K562 (cell line): ENCODE measurements around the gene SERGEF. TPM values are rescaled to one million over a fixed set of nuclear protein-coding genes. Genes with fewer than 3 reads are reported as not detected.
A peak's percentile ranks its signal among the peaks of the same experiment; 100 is the strongest.

ENCODE experiments used
- C11orf30 ChIP-seq: fragments of 450-650 bp; IDR thresholded peaks from 2 replicates; pipeline ENCODE4 v1.6.1; 2016; ENCODE audit warnings: low read depth, mild to moderate bottlenecking
- CEBPG ChIP-seq, 3 experiments: fragments of 200-800 bp in 1 of 3; sonication (Bioruptor generic) in 1 of 3; sonication (generic) in 1 of 3; formaldehyde crosslinking in 1 of 3; IDR thresholded peaks in 2 of 3; conservative IDR thresholded peaks in 1 of 3; 2 replicates each; pipeline versions ENCODE4 v1.6.1 to v1.8.0; 2016 to 2022; ENCODE audit warnings: missing compliant biosample characterization in 2 of 3, missing genetic modification characterization in 2 of 3, mild to moderate bottlenecking in 1 of 3, missing genetic modification reagents in 1 of 3
- JUND ChIP-seq, 2 experiments: IDR thresholded peaks; 2 replicates in 1 of 2; 3 replicates in 1 of 2; pipeline ENCODE4 v1.6.1; 2011; ENCODE audit warnings: borderline replicate concordance in 2 of 2, low read depth in 2 of 2, low read length in 2 of 2, improper control_type of control experiment in 1 of 2, missing biosample characterization in 1 of 2, missing genetic modification characterization in 1 of 2, missing genetic modification reagents in 1 of 2
- PHB ChIP-seq: fragments of 250-450 bp; sonication (Bioruptor Pico); IDR thresholded peaks from 2 replicates; pipeline ENCODE4 v1.5.0; 2021
- RUNX1 ChIP-seq: sonication (generic); IDR thresholded peaks from 2 replicates; pipeline ENCODE4 v1.6.1; 2016; ENCODE audit warnings: antibody characterized with exemption, low read depth
- SP1 ChIP-seq: sonication (generic); formaldehyde crosslinking; IDR thresholded peaks from 2 replicates; pipeline ENCODE4 v1.8.1; 2022; ENCODE audit warnings: mild to moderate bottlenecking, missing genetic modification reagents
- ZNF75A ChIP-seq: fragments of 450-650 bp; formaldehyde crosslinking; IDR thresholded peaks from 2 replicates; pipeline ENCODE4 v1.4.0; 2020; ENCODE audit warnings: mild to moderate bottlenecking
- polyA plus RNA-seq, 8 experiments: library from polyadenylated mRNA; depleted of rRNA in 4 of 8; stranded (reverse) in 5 of 8; unstranded in 3 of 8; fragments of >200 nt; fragmentation: Nextera tagmentation in 2 of 8; fragmentation: Illumina TruSeq in 1 of 8; extraction: Ambion mirVana in 2 of 8; extraction: Trizol in 1 of 8; gene quantifications; 2 replicates each; pipeline versions ENCODE4 v1.2.1 to v1.2.3, GENCODE V29; 2011 to 2014; ENCODE audit warnings: inconsistent platforms in 1 of 8, missing spikeins in 1 of 8
- total RNA-seq, 7 experiments: library from RNA; depleted of rRNA in 6 of 7; stranded (reverse); fragments of >200 nt in 6 of 7; fragmentation: Illumina TruSeq in 2 of 7; extraction: Trizol in 2 of 7; gene quantifications; 2 replicates each; pipeline versions ENCODE4 v1.2.1 to v1.2.3, GENCODE V29; 2011 to 2021; ENCODE audit warnings: low replicate concordance in 1 of 7
- TF ChIP-seq, protein P1 (sequence below): fragments of 200-800 bp; sonication (Bioruptor generic); IDR thresholded peaks from 2 replicates; pipeline ENCODE4 v1.6.1; 2017; ENCODE audit warnings: missing genetic modification characterization, missing compliant biosample characterization

SERGEF gene
- total and polyA plus RNA-seq, 9 of the 15 experiments (the other 6 are each of a cell fraction or from before 2014, with no cell fraction given) = 10.2 to 28.0 (median 19.9) TPM

DNA sequence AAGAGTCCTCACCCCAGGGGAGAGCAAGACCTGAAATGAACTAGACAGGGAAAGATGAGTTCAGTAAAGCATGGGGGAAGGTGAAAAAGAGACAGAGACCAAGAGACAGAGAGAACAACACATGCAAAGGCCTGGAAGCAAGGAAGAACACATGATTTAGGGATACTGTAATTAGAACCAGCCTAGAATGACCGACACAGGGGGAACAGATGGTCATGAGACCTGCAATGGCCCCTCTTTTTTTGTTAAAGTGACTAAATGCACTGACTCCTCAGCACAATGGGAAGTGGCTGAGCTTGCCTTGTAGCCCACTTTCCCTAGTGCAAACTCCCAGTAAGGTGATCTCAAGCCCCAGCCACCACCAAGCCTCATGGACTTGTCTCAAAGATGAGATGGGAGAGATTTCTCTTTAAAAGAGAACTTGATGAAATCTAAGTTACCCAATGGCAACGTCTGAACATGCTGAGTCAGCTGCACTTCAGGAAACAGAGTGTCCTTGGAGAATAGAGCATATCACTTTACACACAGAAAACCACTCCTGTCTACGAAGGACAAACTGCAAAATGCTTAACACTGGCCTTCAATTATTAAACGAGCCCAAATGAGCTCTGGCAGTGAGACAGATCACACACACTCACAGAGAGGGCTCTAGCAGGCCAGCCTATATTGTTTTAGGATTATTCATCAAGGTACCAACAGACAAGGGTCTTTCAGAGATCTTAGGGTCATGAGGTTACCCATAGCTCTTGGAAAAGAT lies 91.0 kb downstream of the SERGEF start (continued):
- TF ChIP-seq JUND (IDR thresholded peaks at IDR 0.05; ENCODE audit: borderline replicate concordance, low read depth, low read length) (0 out of 2 replicates have a peak, but pooled peaks have one; percentile 26), JUND (tag; IDR thresholded peaks at IDR 0.05; ENCODE audit: borderline replicate concordance, low read depth, low read length) (no peak; the same call in 2 of the 3 replicates), RUNX1 (no peak), SP1 (CRISPR knock-in tag) (no peak), PHB (CRISPR knock-in tag) (no peak), C11orf30 (peak; percentile 98), ZNF75A (CRISPR knock-in tag) (no peak), CEBPG (CRISPR knock-in tag; IDR thresholded peaks at IDR 0.05) (no peak), CEBPG (tag; conservative IDR thresholded peaks at IDR 0.05 in 1 of 2, IDR thresholded peaks at IDR 0.05 in 1 of 2) (peak; percentile 50 to 51)
- TF ChIP-seq, protein P1, sequence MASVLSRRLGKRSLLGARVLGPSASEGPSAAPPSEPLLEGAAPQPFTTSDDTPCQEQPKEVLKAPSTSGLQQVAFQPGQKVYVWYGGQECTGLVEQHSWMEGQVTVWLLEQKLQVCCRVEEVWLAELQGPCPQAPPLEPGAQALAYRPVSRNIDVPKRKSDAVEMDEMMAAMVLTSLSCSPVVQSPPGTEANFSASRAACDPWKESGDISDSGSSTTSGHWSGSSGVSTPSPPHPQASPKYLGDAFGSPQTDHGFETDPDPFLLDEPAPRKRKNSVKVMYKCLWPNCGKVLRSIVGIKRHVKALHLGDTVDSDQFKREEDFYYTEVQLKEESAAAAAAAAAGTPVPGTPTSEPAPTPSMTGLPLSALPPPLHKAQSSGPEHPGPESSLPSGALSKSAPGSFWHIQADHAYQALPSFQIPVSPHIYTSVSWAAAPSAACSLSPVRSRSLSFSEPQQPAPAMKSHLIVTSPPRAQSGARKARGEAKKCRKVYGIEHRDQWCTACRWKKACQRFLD (CRISPR knock-in tag) = no peak
